ENCODE results near the gene AKT1S1. TPM values are rescaled to one million over a fixed set of nuclear protein-coding genes. Genes with fewer than 3 reads are reported as not detected.

The AKT1S1 gene
- total RNA-seq, 2 experiments from 2014 or later, result 19.6 TPM

DNA sequence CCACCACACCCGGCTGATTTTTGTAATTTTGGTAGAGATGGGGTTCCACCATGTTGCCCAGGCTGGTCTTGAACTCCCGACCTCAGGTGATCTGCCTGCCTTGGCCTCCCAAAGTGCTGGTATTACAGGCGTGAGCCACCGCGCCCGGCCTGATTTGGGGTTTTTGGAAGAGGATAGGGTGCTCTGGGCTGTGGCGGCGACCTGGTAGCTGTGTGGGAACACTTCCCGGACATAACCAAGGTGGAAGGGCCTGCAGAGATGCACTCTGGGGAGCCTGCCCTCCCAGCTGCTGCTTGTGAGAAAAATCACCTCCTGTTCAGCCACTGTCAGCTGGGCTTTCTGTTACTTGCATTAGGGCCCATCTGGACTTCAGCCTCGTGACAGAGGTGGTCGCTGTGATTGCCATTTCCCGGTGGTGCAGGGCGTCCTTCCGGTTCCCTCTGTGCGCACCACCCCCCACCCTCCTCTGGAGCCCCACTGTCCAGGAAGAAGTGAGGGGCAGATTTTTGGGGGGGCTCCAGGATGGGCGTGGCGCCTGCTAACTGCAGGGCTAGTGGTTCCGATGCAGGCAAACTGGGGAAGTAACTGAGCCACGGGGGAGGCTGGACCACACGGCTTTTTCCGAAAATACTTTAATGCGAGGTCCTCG is 12.0 kb upstream of the AKT1S1 start:
- no peaks in the 10 kb centered on the region for H3K9me3 Mint-ChIP-seq
- ChIA-PET CTCF (interaction anchor here (1.5 to 2.5 kb wide), 2 partner anchors 8 to 23 kb away, joined by 7 to 11 read pairs; no protein-coding TSS in a partner anchor), POLR2A (interaction anchor here (0.6 to 1.8 kb wide), 2 partner anchors 12 to 26 kb away, joined by 3 to 7 read pairs; partner anchors contain the start of genes AKT1S1 and TBC1D17)
- H3K4me1 Mint-ChIP-seq (ENCODE audit: low read depth), result peaks cover 39% of the 10 kb centered on the region
- H3K36me3 Mint-ChIP-seq, result peaks cover 63% of the 10 kb centered on the region
- H3K27ac Mint-ChIP-seq, result no peak overlapping the region
- intact Hi-C loops (cut with micrococcal nuclease), result no loop called here
- H3K4me3 Mint-ChIP-seq, result peak overlapping the region; percentile 20
- H3K27me3 Mint-ChIP-seq, result no peaks in the 10 kb centered on the region
- no peak for DNase-seq

DNA sequence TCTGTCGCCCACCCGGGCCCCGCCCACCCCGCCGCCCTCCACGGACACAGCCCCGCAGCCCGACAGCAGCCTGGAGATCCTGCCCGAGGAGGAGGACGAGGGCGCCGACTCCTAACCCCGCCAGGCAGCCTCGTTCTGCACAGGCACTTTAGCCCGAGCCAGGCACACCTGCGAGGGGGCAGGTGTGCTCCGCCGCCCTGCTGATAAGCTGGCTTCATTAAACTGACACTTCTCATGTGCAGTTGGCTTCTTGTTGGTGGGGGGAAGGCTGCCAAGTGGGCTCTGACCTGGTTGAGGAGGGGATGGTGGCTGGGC is 11.3 kb upstream of the AKT1S1 start:
- POLR2A ChIA-PET, result interaction anchor here (1.8 kb wide), 1 partner anchor 12 kb away, joined by 7 read pairs; the partner anchor contains the start of genes AKT1S1 and TBC1D17
- peak overlapping the region; percentile 20 for H3K4me3 Mint-ChIP-seq

DNA sequence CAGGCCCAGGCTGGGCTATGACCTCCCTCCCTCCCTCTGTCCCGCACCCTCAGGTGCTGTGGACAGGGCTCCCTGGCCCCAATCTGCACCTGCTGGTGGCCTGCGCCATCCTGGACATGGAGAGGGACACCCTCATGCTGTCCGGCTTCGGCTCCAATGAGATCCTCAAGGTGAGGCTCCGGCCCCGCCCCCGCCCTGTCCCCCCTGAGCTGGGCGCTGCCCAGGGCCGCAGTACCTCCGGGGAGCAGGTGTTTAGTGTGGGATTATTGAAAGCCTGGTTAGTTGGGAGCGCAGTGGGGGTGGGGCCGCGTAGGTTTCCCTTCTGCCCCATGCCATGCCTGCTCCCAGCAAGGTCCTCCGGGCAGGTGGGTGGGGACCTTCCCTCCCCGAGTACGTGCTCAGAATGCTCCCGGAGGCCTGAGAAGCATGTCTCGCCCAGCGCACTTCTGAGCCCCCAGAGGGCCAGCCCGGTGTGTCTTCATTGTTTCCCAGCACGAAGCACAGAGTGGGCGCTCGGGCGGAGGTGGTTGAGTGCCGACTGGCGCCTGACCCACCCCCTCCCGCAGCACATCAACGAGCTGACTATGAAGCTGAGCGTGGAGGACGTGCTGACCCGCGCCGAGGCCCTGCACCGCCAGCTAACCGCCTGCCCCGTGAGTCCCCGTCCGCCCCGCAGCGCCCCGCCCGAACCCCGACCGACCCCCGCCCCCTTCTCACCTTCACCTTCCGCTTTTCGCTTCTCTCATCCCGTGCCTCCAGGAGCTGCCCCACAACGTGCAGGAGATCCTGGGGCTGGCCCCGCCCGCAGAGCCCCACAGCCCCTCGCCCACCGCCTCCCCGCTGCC is 10.7 kb upstream of the AKT1S1 start:
- Mint-ChIP-seq H3K4me1 (ENCODE audit: low read depth) (peaks cover 29% of the 10 kb centered on the region), H3K9me3 (no peaks in the 10 kb centered on the region), H3K27ac (peak overlapping the region; percentile 49), H3K27me3 (no peaks in the 10 kb centered on the region), H3K4me3 (peak overlapping the region; percentile 12), H3K36me3 (peaks cover 62% of the 10 kb centered on the region)
- intact Hi-C loops (cut with micrococcal nuclease), result no loop called here
- peak; percentile 39 for DNase-seq
- CTCF ChIA-PET, result no interaction called here
- POLR2A ChIA-PET, result interaction anchor here (1.8 kb wide), 1 partner anchor 11 kb away, joined by 7 read pairs; the partner anchor contains the start of genes AKT1S1 and TBC1D17

More for the DNA sequence above, 11.3 kb upstream of the AKT1S1 start:
- Mint-ChIP-seq H3K36me3 (peaks cover 63% of the 10 kb centered on the region), H3K9me3 (no peaks in the 10 kb centered on the region), H3K27ac (no peak overlapping the region), H3K27me3 (no peaks in the 10 kb centered on the region), H3K4me1 (ENCODE audit: low read depth) (peaks cover 35% of the 10 kb centered on the region)
- intact Hi-C loops (cut with micrococcal nuclease), result no loop called here
- CTCF ChIA-PET, result no interaction called here
- no peak for DNase-seq

DNA sequence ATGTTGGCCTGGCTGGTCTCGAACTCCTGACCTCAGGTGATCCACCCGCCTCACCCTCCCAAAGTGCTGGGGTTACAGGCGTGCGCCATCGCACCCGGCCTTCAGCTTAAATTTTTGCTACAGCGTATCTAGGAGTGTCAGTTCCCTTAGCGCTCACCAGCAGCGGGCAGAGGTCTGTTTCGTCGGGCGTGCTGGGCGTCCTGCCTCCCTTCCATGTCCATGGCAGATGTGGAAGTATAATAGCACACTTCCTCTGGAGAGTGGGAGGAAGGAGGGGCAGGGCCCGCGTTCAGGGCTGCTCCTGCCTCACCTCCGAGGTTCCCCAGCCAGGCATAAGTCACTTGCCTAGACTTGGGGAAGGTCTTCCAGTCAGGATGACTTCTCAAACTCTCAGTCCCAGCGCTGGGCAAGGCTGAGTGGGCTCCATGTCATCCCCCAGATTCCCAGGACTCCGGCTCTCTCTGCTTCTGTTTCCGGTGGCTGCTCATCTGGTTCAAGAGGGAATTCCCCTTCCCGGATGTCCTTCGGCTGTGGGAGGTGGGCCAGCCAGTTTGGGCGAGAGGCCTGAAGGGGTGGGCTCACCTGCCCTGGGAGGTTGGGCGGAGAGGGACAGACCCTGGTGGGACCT is 10.0 kb upstream of the AKT1S1 start:
- no peaks in the 10 kb centered on the region for H3K27me3 Mint-ChIP-seq
- no peak overlapping the region for H3K4me3 Mint-ChIP-seq
- H3K36me3 Mint-ChIP-seq, result peaks cover 62% of the 10 kb centered on the region
- H3K4me1 Mint-ChIP-seq (ENCODE audit: low read depth), result peaks cover 23% of the 10 kb centered on the region
- POLR2A ChIA-PET, result interaction anchor here (1.4 kb wide), 1 partner anchor 10 kb away, joined by 8 read pairs; the partner anchor contains the start of genes AKT1S1 and TBC1D17
- no peak overlapping the region for H3K27ac Mint-ChIP-seq
- CTCF ChIA-PET, result no interaction called here
- intact Hi-C loops (cut with micrococcal nuclease), result no loop called here
- H3K9me3 Mint-ChIP-seq, result no peaks in the 10 kb centered on the region
- no peak for DNase-seq

DNA sequence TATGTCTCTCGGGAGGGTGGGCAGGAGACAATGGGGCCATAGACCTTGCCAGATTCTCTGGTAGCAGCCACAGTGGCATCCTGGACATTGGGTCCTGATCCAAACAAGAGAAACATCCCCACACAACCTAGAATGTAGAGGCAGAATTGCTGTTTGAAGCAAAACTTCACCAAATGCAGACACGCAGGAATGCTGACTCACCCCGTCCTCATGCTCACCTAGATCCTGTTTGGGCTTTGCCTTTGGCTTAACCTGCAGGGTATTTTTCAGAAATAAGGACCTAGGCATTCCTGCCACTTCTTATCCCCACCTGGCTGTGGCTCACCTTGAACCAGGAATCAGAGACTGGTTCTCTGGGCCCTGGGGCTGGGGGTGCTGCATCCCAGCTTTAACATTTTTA is 7.6 kb upstream of the AKT1S1 start:
- CTCF ChIA-PET, result no interaction called here
- H3K27ac Mint-ChIP-seq, result no peak overlapping the region

DNA sequence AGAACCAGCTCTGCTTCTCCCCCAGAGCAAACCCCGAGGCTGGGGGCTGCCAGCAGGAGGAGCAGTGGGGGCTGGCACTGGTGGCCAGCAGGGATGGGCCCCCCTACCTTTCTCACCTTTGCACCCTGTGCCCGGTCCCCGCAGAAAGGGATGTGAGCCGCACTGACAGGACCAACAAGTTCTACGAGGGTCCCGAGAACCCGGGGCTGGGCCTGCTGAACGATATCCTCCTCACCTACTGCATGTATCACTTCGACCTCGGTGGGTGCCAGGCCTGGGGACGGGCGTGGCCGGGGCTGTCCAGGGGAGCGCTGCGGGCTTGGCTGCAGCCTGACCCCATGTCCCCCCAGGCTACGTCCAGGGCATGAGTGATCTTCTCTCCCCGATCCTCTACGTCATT is 7.0 kb upstream of the AKT1S1 start:
- H3K27me3 Mint-ChIP-seq, result no peaks in the 10 kb centered on the region
- H3K36me3 Mint-ChIP-seq, result peaks cover 61% of the 10 kb centered on the region
- H3K9me3 Mint-ChIP-seq, result no peaks in the 10 kb centered on the region
- no peak for DNase-seq
- CTCF ChIA-PET, result no interaction called here
- H3K27ac Mint-ChIP-seq, result no peak overlapping the region
- H3K4me3 Mint-ChIP-seq, result no peak overlapping the region
- intact Hi-C loops (cut with micrococcal nuclease), result no loop called here
- peaks cover 9% of the 10 kb centered on the region for H3K4me1 Mint-ChIP-seq (ENCODE audit: low read depth)
- POLR2A ChIA-PET, result no interaction called here

More for the DNA sequence above, 7.6 kb upstream of the AKT1S1 start:
- DNase-seq, result no peak
- Mint-ChIP-seq H3K27me3 (no peaks in the 10 kb centered on the region), H3K9me3 (no peaks in the 10 kb centered on the region), H3K4me3 (no peak overlapping the region), H3K4me1 (ENCODE audit: low read depth) (peaks cover 8% of the 10 kb centered on the region), H3K36me3 (peaks cover 63% of the 10 kb centered on the region)
- intact Hi-C loops (cut with micrococcal nuclease), result no loop called here
- POLR2A ChIA-PET, result no interaction called here

DNA sequence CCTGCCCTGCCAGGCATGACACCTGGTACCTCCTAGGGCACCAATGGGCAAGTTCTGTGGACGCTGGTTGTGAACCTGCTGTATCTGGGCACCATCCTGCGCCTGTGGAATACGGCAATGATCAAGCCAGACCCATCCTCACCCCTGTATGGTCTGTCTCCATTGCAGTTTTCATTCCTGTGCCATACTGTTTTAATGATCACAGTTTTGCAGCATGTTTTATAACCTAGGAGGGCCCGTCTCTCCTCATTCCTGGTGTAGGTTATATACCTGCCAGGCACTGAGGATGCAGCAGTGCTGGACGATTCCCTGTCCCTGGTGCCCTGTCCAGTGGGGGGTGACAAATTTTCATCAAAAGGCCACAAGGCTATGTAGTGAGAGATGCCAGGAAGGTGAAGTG is 5.9 kb upstream of the AKT1S1 start:
- no peaks in the 10 kb centered on the region for H3K9me3 Mint-ChIP-seq
- no peak overlapping the region for H3K4me3 Mint-ChIP-seq
- no peaks in the 10 kb centered on the region for H3K27me3 Mint-ChIP-seq
- DNase-seq, result no peak
- H3K36me3 Mint-ChIP-seq, result peaks cover 59% of the 10 kb centered on the region
- CTCF ChIA-PET, result interaction anchor here (1.2 kb wide), 1 partner anchor 32 kb away, joined by 3 read pairs; no protein-coding TSS in a partner anchor
- POLR2A ChIA-PET, result interaction anchor here (1.1 kb wide), 1 partner anchor 12 kb away, joined by 7 read pairs; no protein-coding TSS in a partner anchor
- H3K27ac Mint-ChIP-seq, result no peak overlapping the region
- intact Hi-C loops (cut with micrococcal nuclease), result no loop called here
- peaks cover 15% of the 10 kb centered on the region for H3K4me1 Mint-ChIP-seq (ENCODE audit: low read depth)

DNA sequence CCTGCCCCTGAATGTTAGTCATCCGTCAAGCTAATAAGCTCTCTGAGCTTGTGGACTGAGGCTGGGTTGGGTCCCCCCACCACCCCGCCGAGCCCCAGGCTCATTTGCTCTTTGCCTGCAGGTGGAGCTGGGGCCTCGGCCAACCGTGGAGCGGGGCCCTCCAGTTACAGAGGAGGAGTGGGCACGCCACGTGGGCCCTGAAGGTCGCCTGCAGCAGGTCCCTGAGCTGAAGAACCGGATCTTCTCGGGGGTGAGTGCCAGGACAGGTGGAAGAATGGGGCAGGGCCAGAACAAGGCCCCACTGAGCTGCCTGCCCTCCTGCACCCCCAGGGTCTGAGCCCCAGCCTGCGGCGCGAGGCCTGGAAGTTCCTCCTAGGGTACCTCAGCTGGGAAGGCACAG is 5.5 kb upstream of the AKT1S1 start:
- ChIA-PET POLR2A (interaction anchor here (1.1 kb wide), 1 partner anchor 12 kb away, joined by 7 read pairs; no protein-coding TSS in a partner anchor), CTCF (interaction anchor here (1.2 kb wide), 1 partner anchor 32 kb away, joined by 3 read pairs; no protein-coding TSS in a partner anchor)
- Mint-ChIP-seq H3K4me3 (no peak overlapping the region), H3K4me1 (ENCODE audit: low read depth) (peaks cover 14% of the 10 kb centered on the region), H3K27me3 (no peaks in the 10 kb centered on the region), H3K9me3 (no peaks in the 10 kb centered on the region), H3K27ac (no peak overlapping the region), H3K36me3 (peaks cover 61% of the 10 kb centered on the region)
- no peak for DNase-seq
- intact Hi-C loops (cut with micrococcal nuclease), result no loop called here

DNA sequence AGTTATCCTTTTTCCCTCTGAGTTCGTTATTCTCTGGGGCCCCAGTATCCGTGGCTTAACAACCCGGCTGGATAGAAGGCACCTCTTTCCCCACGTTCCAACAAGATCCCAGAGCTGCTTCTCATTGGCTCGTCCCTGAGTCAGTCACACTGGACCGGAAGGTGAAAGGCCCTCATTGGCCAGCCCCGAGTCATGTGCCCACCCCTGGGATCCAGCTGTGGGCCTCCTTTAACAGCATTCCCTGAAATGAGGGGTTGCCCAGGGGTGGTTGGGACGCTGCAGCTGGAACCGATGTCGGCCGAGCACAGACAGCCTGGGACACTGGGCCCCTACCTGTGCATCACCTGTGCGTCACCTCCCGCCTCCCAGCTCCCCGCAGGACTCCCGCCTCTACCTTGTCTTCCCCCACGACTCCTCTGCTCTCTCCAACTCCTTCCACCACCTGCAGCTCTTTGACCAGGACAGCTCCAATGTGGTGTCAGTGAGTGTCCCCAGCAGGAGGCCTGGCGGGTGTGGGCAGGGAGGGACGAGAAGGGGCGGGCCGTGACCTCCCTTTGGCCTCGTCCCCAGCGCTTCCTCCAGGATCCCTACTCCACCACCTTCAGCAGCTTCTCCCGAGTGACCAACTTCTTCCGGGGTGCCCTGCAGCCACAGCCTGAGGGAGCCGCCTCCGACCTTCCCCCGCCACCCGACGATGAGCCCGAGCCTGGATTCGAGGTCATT is 4.7 kb upstream of the AKT1S1 start:
- H3K27ac Mint-ChIP-seq, result no peak overlapping the region
- H3K9me3 Mint-ChIP-seq, result no peaks in the 10 kb centered on the region
- peaks cover 60% of the 10 kb centered on the region for H3K36me3 Mint-ChIP-seq
- intact Hi-C loops (cut with micrococcal nuclease), result no loop called here
- POLR2A ChIA-PET, result interaction anchor here (1.1 kb wide), 2 partner anchors 9 to 13 kb away, joined by 3 to 7 read pairs; no protein-coding TSS in a partner anchor
- CTCF ChIA-PET, result interaction anchor here (1.9 kb wide), 1 partner anchor 9 kb away, joined by 7 read pairs; no protein-coding TSS in a partner anchor
- no peak for DNase-seq
- peaks cover 14% of the 10 kb centered on the region for H3K4me1 Mint-ChIP-seq (ENCODE audit: low read depth)
- H3K27me3 Mint-ChIP-seq, result no peaks in the 10 kb centered on the region
- H3K4me3 Mint-ChIP-seq, result no peak overlapping the region

DNA sequence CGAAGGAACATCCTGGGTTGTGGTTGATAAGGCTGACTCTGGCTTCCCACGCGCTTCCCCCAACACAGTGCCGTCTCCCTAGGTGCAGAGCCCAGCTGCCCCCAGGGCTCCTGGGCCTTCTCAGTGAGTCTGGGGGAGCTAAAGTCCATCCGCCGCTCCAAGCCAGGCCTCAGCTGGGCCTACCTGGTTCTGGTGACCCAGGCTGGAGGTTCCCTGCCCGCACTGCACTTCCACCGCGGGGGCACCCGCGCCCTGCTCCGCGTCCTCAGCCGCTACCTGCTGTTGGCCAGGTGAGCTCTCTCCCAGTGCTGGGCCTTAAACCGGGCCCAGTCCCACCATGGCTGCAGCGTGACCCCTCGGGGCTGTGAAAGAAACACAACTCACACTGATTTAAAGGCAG is 4.0 kb upstream of the AKT1S1 start:
- CTCF ChIA-PET, result interaction anchor here (1.9 kb wide), 1 partner anchor 9 kb away, joined by 7 read pairs; no protein-coding TSS in a partner anchor
- no peaks in the 10 kb centered on the region for H3K27me3 Mint-ChIP-seq
- no peaks in the 10 kb centered on the region for H3K9me3 Mint-ChIP-seq
- peaks cover 57% of the 10 kb centered on the region for H3K36me3 Mint-ChIP-seq
- H3K4me3 Mint-ChIP-seq, result no peak overlapping the region
- peaks cover 14% of the 10 kb centered on the region for H3K4me1 Mint-ChIP-seq (ENCODE audit: low read depth)
- POLR2A ChIA-PET, result interaction anchor here (1.1 kb wide), 1 partner anchor 10 kb away, joined by 3 read pairs; no protein-coding TSS in a partner anchor
- no peak for DNase-seq
- no peak overlapping the region for H3K27ac Mint-ChIP-seq
- intact Hi-C loops (cut with micrococcal nuclease), result no loop called here

DNA sequence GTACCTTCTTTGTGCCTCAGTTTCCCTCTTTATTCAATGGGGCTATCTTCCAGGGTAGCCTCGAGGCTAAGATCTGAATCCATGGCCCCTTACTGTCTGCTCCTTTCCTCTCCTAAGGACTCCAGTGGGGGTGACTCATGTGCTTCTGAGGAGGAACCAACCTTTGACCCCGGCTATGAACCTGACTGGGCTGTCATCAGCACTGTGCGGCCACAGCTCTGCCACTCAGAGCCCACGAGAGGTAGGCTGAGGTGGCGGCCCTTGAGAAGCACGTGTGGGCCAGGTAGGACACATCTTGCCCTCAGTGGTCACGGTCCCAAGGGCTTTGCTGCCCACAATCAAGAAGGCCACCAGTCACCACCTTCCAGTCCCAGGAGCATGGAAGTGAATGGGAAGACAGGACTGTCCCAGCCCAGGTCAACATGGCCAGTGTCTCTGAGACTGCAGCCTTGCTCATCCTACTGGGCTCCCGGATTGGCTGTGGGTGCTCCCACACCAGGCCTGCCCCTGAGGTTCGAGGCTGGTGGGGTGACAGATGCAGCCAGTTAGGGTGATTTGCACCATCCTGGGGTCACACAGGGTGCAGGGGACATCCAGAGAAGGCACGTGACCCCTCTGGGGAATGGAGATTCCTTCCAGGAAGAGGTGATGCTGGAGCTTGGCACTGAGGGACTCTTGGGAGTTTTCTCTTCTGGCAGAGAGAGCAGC is 3.2 kb upstream of the AKT1S1 start:
- intact Hi-C loops (cut with micrococcal nuclease), result no loop called here
- H3K4me1 Mint-ChIP-seq (ENCODE audit: low read depth), result peaks cover 19% of the 10 kb centered on the region
- ChIA-PET CTCF (interaction anchor here (0.6 to 1.9 kb wide), 2 partner anchors 10 to 1522 kb away, joined by 3 to 7 read pairs; no protein-coding TSS in a partner anchor), POLR2A (interaction anchor here (1.6 kb wide), 1 partner anchor 31 kb away, joined by 5 read pairs; no protein-coding TSS in a partner anchor)
- no peak overlapping the region for H3K4me3 Mint-ChIP-seq
- no peak overlapping the region for H3K27ac Mint-ChIP-seq
- H3K9me3 Mint-ChIP-seq, result no peaks in the 10 kb centered on the region
- peaks cover 54% of the 10 kb centered on the region for H3K36me3 Mint-ChIP-seq
- no peak for DNase-seq
- no peaks in the 10 kb centered on the region for H3K27me3 Mint-ChIP-seq

Measured in activated CD4-positive, alpha-beta memory T cell treated with anti-CD3 and anti-CD28 coated beads for 36 hours (primary cell).